ENCODE measurements around the gene CTNNA1. TPM values are rescaled to one million over a fixed set of nuclear protein-coding genes. Genes with fewer than 3 reads are reported as not detected.
A peak's percentile ranks its signal among the peaks of the same experiment; 100 is the strongest.

The CTNNA1 gene
- total RNA-seq, 6 experiments from 2014 or later = 101 to 192 (median 123) TPM

DNA sequence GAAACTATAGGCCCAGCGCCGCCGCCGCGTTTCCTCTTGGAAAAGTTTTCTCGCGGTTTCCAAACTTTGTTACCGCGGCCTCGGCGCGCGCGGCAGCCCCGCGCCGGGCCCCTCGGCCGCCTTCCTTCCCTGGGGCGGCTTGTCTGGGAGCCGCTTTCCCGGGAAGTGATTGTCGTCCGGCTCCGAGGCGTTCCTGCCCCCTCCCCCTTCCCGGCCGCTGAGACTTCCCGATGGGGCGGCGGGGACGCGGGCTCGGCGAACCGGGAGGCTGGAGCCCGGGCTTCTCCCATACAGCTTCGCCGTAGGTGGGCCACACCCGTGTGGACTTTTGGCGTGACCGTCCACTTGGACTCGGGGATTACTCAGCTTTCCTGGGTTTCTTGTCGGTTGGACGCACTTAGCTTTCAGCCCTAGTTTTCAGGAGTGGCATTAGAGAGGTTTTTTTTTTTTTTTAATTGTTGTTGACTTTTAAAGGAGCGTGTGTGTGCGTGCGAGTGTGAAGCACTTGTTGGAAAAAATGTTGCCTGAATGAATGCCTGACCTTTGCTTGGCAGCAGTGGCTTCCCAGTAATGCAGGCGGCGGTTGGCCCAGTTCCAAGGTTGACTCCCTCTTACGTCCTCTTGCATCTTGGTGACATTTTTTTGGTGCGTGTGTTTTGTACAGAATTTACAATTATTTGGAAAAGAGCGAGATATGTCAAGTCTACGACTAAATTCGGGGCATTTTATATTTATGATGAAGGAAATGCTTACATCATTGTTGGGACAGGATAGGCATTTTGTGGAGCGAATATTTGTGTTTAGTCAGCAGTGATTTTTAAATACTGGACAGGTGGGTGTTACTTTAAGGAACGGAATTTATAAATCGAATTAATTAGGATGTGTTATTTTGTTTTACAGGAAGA, 821 bp downstream of the CTNNA1 start:
- TF ChIP-seq POLR2A (IDR thresholded peaks at IDR 0.05) = peak; percentile 33
- TF ChIP-seq, protein P1, sequence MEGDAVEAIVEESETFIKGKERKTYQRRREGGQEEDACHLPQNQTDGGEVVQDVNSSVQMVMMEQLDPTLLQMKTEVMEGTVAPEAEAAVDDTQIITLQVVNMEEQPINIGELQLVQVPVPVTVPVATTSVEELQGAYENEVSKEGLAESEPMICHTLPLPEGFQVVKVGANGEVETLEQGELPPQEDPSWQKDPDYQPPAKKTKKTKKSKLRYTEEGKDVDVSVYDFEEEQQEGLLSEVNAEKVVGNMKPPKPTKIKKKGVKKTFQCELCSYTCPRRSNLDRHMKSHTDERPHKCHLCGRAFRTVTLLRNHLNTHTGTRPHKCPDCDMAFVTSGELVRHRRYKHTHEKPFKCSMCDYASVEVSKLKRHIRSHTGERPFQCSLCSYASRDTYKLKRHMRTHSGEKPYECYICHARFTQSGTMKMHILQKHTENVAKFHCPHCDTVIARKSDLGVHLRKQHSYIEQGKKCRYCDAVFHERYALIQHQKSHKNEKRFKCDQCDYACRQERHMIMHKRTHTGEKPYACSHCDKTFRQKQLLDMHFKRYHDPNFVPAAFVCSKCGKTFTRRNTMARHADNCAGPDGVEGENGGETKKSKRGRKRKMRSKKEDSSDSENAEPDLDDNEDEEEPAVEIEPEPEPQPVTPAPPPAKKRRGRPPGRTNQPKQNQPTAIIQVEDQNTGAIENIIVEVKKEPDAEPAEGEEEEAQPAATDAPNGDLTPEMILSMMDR (IDR thresholded peaks at IDR 0.05) = no peak
- H3K4me1 ChIP-seq = no peaks in the 10 kb centered on the region
- WGBS (ENCODE audit: insufficient coverage, low coverage, low lambda C conversion rate, missing lambda C conversion rate) = 3% methylated on average over 21 of the region's 58 CpGs
- peak overlapping the region; percentile 94 to 100 (median 97) for H3K27ac ChIP-seq
- H3K4me3 ChIP-seq = peak overlapping the region; percentile 68 to 93 (median 92)
- H3K36me3 ChIP-seq = peaks cover 0 to 5% (median 2%) of the 10 kb centered on the region in 4 donors
- intact Hi-C loops (cut with DNase I) = no loop called here
- ATAC-seq (peak; percentile 50 to 63 (median 58)), DNase-seq (peak; percentile 91 to 94 (median 93))
- no peaks in the 10 kb centered on the region for H3K9me3 ChIP-seq
- no peaks in the 10 kb centered on the region for H3K27me3 ChIP-seq

DNA sequence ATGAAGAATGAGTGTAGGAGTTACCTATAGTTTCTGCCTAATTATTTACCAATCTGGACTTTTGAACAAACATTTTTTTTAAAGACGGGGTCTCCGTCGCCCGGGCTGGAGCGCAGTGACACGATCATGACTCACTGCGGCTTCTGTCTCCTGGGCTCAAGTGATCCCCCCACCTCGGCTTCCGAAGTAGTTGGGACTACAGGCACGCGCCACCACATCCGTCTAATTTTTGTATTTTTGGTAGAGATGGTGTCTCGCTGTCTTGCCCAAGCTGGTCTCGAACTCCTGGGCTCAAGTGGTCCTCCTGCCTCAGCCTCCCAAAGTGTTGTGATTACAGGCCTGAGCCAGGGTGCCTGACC, 1.5 kb downstream of the CTNNA1 start:
- DNase-seq (no peak), ATAC-seq (no peak)
- H3K27me3 ChIP-seq = no peaks in the 10 kb centered on the region
- H3K4me1 ChIP-seq = no peaks in the 10 kb centered on the region
- 56% methylated on average over 6 of the region's 14 CpGs for WGBS (ENCODE audit: insufficient coverage, low coverage, low lambda C conversion rate, missing lambda C conversion rate)
- intact Hi-C loops (cut with DNase I) = no loop called here
- no peak for TF ChIP-seq POLR2A (IDR thresholded peaks at IDR 0.05)
- TF ChIP-seq, protein P1 (IDR thresholded peaks at IDR 0.05) = no peak
- peak overlapping the region in 2 of 3 donors; percentile 97 to 100 for H3K27ac ChIP-seq
- peak overlapping the region; percentile 68 to 93 (median 92) for H3K4me3 ChIP-seq
- H3K9me3 ChIP-seq = no peaks in the 10 kb centered on the region
- H3K36me3 ChIP-seq = peaks cover 0 to 5% (median 2%) of the 10 kb centered on the region in 4 donors

DNA sequence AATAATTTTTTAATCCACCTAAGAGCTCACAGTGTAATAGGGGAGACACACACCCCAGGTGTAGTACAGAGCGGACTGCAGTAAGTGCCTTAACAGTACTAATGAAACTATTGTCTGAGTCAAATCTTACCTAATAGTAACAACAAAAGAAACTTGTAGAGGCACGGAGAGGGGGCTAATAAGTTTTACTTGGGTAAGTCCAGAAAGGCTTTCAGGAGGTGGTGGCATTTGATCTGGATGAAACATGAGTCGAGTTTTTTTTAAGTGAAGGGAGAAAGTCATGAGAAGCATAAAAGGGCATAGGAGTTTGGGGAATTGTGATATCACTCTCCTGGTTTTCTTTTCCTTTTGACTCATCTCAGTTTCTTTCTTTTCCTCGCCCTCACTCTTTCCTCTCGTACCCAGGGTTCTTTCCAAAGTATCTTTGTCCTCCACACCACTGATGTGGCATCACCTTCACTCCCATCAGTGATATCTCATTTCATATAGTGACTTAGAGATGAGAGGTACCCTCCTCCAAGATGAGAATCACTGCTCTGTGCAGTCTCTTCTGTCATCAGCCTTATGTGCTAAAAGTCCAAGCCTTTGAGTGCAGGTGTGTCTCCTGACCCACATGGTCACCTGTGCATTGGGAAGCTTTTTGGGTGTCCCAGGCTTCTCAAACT, 2.0 kb downstream of the CTNNA1 start:
- intact Hi-C loops (cut with DNase I) = no loop called here
- Histone ChIP-seq H3K27me3 (no peaks in the 10 kb centered on the region), H3K36me3 (peaks cover 0 to 5% (median 2%) of the 10 kb centered on the region in 4 donors), H3K27ac (no peak overlapping the region), H3K4me3 (no peak overlapping the region), H3K4me1 (no peaks in the 10 kb centered on the region), H3K9me3 (no peaks in the 10 kb centered on the region)
- no peak for ATAC-seq
- DNase-seq = no peak
- 88% methylated on average over 5 of the region's 5 CpGs for WGBS (ENCODE audit: insufficient coverage, low coverage, low lambda C conversion rate, missing lambda C conversion rate)
- TF ChIP-seq, protein P1 (IDR thresholded peaks at IDR 0.05) = no peak
- TF ChIP-seq POLR2A (IDR thresholded peaks at IDR 0.05) = no peak

DNA sequence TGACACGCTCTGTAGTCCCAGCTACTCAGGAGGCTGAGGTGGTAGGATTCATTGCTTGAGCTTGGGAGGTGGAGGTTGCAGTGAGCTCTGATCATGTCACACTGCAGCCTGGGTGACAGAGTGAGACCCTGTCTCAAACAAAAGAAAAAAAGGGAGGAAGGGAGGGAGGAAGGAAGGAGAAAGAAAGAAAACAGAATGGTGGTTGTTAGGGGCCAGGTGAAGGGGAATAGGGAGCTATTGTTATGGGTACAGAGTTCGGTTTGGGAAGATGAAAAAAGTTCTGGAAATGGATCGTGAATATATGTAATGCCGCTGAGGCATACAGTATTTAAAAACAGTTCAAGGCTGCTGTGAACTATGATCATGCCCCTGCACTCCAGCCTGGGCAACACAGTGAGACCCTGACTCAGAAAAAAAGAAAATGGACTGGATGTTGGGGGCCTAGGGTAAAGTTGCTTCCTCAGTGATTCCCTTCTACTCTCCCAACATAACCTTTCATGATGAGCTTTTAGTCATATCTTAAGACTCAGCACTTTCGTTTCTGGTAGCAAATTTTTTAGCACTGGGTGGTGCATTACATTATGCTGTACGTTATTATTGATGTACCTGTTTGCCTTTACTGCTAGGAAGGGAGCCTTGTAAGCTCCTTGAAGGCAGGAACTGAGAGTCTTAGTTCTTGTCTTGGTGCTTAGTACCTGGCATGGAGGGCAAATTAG, 4.0 kb downstream of the CTNNA1 start:
- peaks cover 0 to 17% (median 13%) of the 10 kb centered on the region in 4 donors for H3K4me1 ChIP-seq
- no peak for ATAC-seq
- peaks cover 0 to 5% (median 2%) of the 10 kb centered on the region in 4 donors for H3K36me3 ChIP-seq
- no peaks in the 10 kb centered on the region for H3K27me3 ChIP-seq
- TF ChIP-seq POLR2A (IDR thresholded peaks at IDR 0.05) = no peak
- TF ChIP-seq, protein P1 (IDR thresholded peaks at IDR 0.05) = no peak
- no peak overlapping the region for H3K4me3 ChIP-seq
- no peaks in the 10 kb centered on the region for H3K9me3 ChIP-seq
- H3K27ac ChIP-seq = no peak overlapping the region
- no peak for DNase-seq
- WGBS (ENCODE audit: insufficient coverage, low coverage, low lambda C conversion rate, missing lambda C conversion rate) = 84% methylated on average over 5 of the region's 6 CpGs
- intact Hi-C loops (cut with DNase I) = no loop called here

Data from right lobe of liver (tissue), 6 donors.